A375 (cell line): ENCODE measurements around the gene C17orf107. TPM values are rescaled to one million over a fixed set of nuclear protein-coding genes. Genes with fewer than 3 reads are reported as not detected.

ENCODE experiments used
- total RNA-seq: library from RNA; depleted of rRNA; stranded (reverse); fragments of >200 nt; shearing (Covaris generic); gene quantifications from 2 replicates; pipeline ENCODE4 v1.2.3, GENCODE V29; 2014; rRNA removed

Gene C17orf107
- total RNA-seq: 0.45 and 0.53 TPM in 2 replicates

GRCh38 chr17:4899341-4900230, at the start of gene C17orf107:
C17orf107 (plus strand) TSS chr17:4899536; CDS start chr17:4899763, 227 bp downstream.

GRCh38 chr17:4903051-4903818, 3.9 kb downstream of the C17orf107 start, which contains the start of gene CHRNE:
CHRNE (minus strand) TSS chr17:4903098; CDS start chr17:4903063, 35 bp downstream.

GRCh38 chr17:4931963-4932362, 32.6 kb downstream of the C17orf107 start, which contains the start of gene GP1BA:
GP1BA (plus strand) TSS chr17:4932277; CDS start chr17:4932605, 328 bp downstream.

GRCh38 chr17:4939796-4940554, 40.6 kb downstream of the C17orf107 start, which contains the start of the genes RNF167 and SLC25A11:
RNF167 (plus strand) TSS chr17:4940268; CDS start chr17:4940910, 642 bp downstream.
SLC25A11 (minus strand) TSS chr17:4940046; CDS start chr17:4939910, 136 bp downstream.

GRCh38 chr17:4948166-4948930, 49.0 kb downstream of the C17orf107 start, which contains the start of gene PFN1:
PFN1 (minus strand) TSS chr17:4948530; CDS start chr17:4948394, 136 bp downstream.

GRCh38 chr17:4950746-4951204, 51.4 kb downstream of the C17orf107 start, which contains the start of gene ENO3:
ENO3 (plus strand) TSS chr17:4951119; CDS start chr17:4951830, 711 bp downstream.

Other genes with a start within 250 kb of the C17orf107 start
- gene PELP1, start 195.4 kb upstream of the C17orf107 start, total RNA-seq: 30.5 and 31.3 TPM in 2 replicates
- gene ARRB2, start 188.9 kb upstream of the C17orf107 start, total RNA-seq: 26.7 and 34.7 TPM in 2 replicates
- gene MED11, start 168.1 kb upstream of the C17orf107 start, total RNA-seq: 29.1 and 38.1 TPM in 2 replicates
- gene ZMYND15, start 159.7 kb upstream of the C17orf107 start, total RNA-seq: 0.27 and 0.38 TPM in 2 replicates
- gene CXCL16, start 159.6 kb upstream of the C17orf107 start, total RNA-seq: 4.0 and 4.1 TPM in 2 replicates
- gene TM4SF5, start 127.7 kb upstream of the C17orf107 start, total RNA-seq: not detected in 2 replicates
- 0.26 TPM in 1 of 2 replicates, not detected in the other for gene VMO1, start 113.2 kb upstream of the C17orf107 start, total RNA-seq
- not detected in 2 replicates for gene GLTPD2, start 110.6 kb upstream of the C17orf107 start, total RNA-seq
- gene PSMB6, start 103.4 kb upstream of the C17orf107 start, total RNA-seq: 200 and 223 TPM in 2 replicates
- gene PLD2, start 92.4 kb upstream of the C17orf107 start, total RNA-seq: 19.5 and 26.8 TPM in 2 replicates
- 33.7 and 33.8 TPM in 2 replicates for gene MINK1, start 66.2 kb upstream of the C17orf107 start, total RNA-seq
- gene CHRNE, start 3.6 kb downstream of the C17orf107 start, total RNA-seq: 0.19 and 0.38 TPM in 2 replicates
- gene GP1BA, start 32.7 kb downstream of the C17orf107 start, total RNA-seq: not detected in 2 replicates
- gene SLC25A11, start 40.5 kb downstream of the C17orf107 start, total RNA-seq: 83.0 and 86.7 TPM in 2 replicates
- gene RNF167, start 40.7 kb downstream of the C17orf107 start, total RNA-seq: 43.8 and 50.1 TPM in 2 replicates
- gene PFN1, start 49.0 kb downstream of the C17orf107 start, total RNA-seq: 1,994 and 2,456 TPM in 2 replicates
- gene ENO3, start 51.6 kb downstream of the C17orf107 start, total RNA-seq: 7.2 and 8.6 TPM in 2 replicates
- 90.5 and 106 TPM in 2 replicates for gene SPAG7, start 68.3 kb downstream of the C17orf107 start, total RNA-seq
- gene CAMTA2, start 88.1 kb downstream of the C17orf107 start, total RNA-seq: 25.6 and 46.7 TPM in 2 replicates
- gene INCA1, start 98.0 kb downstream of the C17orf107 start, total RNA-seq: 0.72 TPM in 1 of 2 replicates, not detected in the other
- gene KIF1C, start 98.4 kb downstream of the C17orf107 start, total RNA-seq: 39.6 and 46.3 TPM in 2 replicates
- gene SLC52A1, start 135.9 kb downstream of the C17orf107 start, total RNA-seq: not detected in 2 replicates
- not detected in 2 replicates for gene ZFP3, start 178.9 kb downstream of the C17orf107 start, total RNA-seq
- 19.4 and 20.4 TPM in 2 replicates for gene ZNF232, start 212.3 kb downstream of the C17orf107 start, total RNA-seq
- not detected in 2 replicates for gene USP6, start 216.5 kb downstream of the C17orf107 start, total RNA-seq